ENCODE data around the gene SMYD3.

The SMYD3 gene

DNA sequence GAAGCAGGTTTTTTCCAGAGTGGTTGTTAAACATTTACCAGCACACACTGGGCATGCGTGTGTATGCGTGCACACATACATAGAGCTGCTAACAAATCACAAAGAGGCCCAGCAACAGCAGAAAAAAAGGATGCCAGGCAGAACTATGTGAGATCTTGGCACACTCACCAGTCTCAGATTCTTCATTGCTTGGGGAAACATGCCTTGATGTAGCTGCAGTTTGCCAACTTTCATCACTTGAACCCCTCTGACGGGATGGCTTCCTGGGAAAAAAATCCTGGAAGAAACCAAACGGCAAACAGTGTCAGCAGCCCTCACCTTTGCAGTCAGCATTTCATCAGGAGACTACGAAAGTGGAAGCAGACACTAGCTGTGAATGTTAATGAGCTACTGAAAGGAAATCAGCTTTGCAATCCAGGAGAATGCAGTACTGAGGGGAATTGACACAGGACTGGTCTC lies 743.2 kb downstream of the SMYD3 start:
- TF ChIP-seq, protein P1, sequence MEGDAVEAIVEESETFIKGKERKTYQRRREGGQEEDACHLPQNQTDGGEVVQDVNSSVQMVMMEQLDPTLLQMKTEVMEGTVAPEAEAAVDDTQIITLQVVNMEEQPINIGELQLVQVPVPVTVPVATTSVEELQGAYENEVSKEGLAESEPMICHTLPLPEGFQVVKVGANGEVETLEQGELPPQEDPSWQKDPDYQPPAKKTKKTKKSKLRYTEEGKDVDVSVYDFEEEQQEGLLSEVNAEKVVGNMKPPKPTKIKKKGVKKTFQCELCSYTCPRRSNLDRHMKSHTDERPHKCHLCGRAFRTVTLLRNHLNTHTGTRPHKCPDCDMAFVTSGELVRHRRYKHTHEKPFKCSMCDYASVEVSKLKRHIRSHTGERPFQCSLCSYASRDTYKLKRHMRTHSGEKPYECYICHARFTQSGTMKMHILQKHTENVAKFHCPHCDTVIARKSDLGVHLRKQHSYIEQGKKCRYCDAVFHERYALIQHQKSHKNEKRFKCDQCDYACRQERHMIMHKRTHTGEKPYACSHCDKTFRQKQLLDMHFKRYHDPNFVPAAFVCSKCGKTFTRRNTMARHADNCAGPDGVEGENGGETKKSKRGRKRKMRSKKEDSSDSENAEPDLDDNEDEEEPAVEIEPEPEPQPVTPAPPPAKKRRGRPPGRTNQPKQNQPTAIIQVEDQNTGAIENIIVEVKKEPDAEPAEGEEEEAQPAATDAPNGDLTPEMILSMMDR (IDR thresholded peaks at IDR 0.05; ENCODE audit: borderline replicate concordance, insufficient read depth, low read depth, low read length), result no peak
- no peak overlapping the region for H3K4me3 ChIP-seq (ENCODE audit: low read depth, low read length)

- no peak overlapping the region for H3K4me3 ChIP-seq (ENCODE audit: low read depth, low read length)
- TF ChIP-seq, protein P1 (IDR thresholded peaks at IDR 0.05; ENCODE audit: borderline replicate concordance, insufficient read depth, low read depth, low read length), result no peak
Observed at GRCh38 chr1:245762396-245762910, 744.6 kb downstream of the SMYD3 start.

- TF ChIP-seq, protein P1 (IDR thresholded peaks at IDR 0.05; ENCODE audit: borderline replicate concordance, insufficient read depth, low read depth, low read length), result no peak
- no peak overlapping the region for H3K4me3 ChIP-seq (ENCODE audit: low read depth, low read length)
Observed at GRCh38 chr1:245760301-245760700, 746.8 kb downstream of the SMYD3 start.

GRCh38 chr1:245754463-245754961 lies 752.6 kb downstream of the SMYD3 start:
- TF ChIP-seq, protein P1 (IDR thresholded peaks at IDR 0.05; ENCODE audit: borderline replicate concordance, insufficient read depth, low read depth, low read length), result no peak
- no peak overlapping the region for H3K4me3 ChIP-seq (ENCODE audit: low read depth, low read length)

- no peak overlapping the region for H3K4me3 ChIP-seq (ENCODE audit: low read depth, low read length)
- TF ChIP-seq, protein P1 (IDR thresholded peaks at IDR 0.05; ENCODE audit: borderline replicate concordance, insufficient read depth, low read depth, low read length), result no peak
Observed at GRCh38 chr1:245753807-245754206, 753.3 kb downstream of the SMYD3 start.

DNA sequence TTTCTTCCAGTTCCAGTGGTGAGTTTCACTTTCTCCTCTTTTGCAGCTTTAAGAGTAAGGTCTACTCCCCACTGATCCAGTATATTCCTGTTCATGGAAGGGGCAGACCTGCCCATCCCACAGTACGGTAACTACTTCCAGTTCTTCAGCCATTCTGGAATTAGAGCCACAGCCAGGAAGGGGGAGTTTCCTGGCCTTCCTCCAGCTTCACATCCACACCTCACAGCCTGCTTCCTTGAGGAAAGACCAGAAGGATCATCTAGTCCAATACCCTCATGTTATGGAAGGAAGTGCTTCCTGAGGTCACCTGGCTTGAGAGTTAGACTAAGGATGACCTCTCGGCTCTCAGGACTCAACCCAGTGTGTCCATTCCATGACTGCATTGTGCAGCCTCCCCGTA lies 754.5 kb downstream of the SMYD3 start:
- no peak overlapping the region for H3K4me3 ChIP-seq (ENCODE audit: low read depth, low read length)
- TF ChIP-seq, protein P1 (IDR thresholded peaks at IDR 0.05; ENCODE audit: borderline replicate concordance, insufficient read depth, low read depth, low read length), result no peak

DNA sequence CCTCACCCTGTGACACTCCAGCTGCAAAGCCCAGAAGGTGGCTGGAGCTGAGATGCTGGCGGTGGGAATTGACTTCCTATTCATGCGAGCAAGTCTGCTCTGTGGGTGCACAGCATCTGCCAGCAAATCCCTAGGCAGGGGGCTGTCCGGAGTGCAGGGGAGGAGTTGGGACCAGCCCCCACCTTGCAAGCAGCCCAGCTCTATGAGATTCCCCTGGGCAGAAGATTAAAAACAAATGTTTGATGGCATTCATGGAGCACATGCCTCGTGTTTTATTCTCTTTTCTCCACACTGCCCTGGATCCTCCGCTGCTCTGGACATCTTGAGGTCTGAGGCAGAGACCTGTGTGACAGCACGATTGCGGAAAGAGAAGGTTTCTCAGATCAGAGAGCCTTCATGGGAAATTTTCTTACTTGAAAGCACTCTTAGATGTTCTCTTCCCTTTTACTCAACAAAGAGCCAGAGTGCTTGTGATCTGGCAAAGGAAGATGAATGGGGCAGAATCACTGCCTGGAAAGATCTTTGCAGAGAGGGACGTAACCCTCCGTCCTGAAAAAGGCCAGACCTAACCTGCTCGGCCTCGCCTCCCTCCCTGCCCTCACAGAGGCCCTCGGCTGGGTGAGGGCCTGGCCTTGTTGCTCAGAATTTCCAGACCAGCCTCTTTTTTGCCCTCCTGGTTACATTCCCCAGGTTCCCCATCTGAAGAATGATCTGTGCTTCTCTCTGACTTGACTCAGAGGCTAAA lies 755.2 kb downstream of the SMYD3 start:
- no peak overlapping the region for H3K4me3 ChIP-seq (ENCODE audit: low read depth, low read length)
- TF ChIP-seq, protein P1 (IDR thresholded peaks at IDR 0.05; ENCODE audit: borderline replicate concordance, insufficient read depth, low read depth, low read length), result no peak
